ENCODE data around the gene PACS1.

The PACS1 gene

GRCh38 chr11:66084821-66085475, 14.9 kb downstream of the PACS1 start:
- Histone ChIP-seq H3K9me2 (replicated peaks; ENCODE audit: insufficient read depth, low read length) (no peaks in the 10 kb centered on the region), H3K27me3 (replicated peaks; ENCODE audit: insufficient read depth, low read length) (no peaks in the 10 kb centered on the region), H3K4me2 (ENCODE audit: low read depth, low read length) (no peak overlapping the region), H3K9me3 (replicated peaks; ENCODE audit: insufficient read depth, low read length) (no peaks in the 10 kb centered on the region), H3K4me1 (ENCODE audit: low read length) (peaks cover 26% of the 10 kb centered on the region), H2AFZ (ENCODE audit: low read length) (no peak overlapping the region), H3K27ac (ENCODE audit: low read length) (no peak overlapping the region), H3K36me3 (replicated peaks; ENCODE audit: insufficient read depth, low read length) (no peaks in the 10 kb centered on the region), H3K79me2 (ENCODE audit: low read length) (peaks cover 72% of the 10 kb centered on the region), H3K9ac (ENCODE audit: low read length) (no peak overlapping the region), H3K4me3 (ENCODE audit: low read length) (no peak overlapping the region), H3F3A (ENCODE audit: insufficient read depth, low read length) (peaks cover 13% of the 10 kb centered on the region), H4K20me1 (ENCODE audit: insufficient read depth, low read length) (no peaks in the 10 kb centered on the region)
- TF ChIP-seq CTCF (IDR thresholded peaks at IDR 0.05; ENCODE audit: low read length) (no peak), EZH2 (optimal IDR thresholded peaks at IDR 0.05; ENCODE audit: low read depth, low read length) (no peak), EZH2phosphoT487 (IDR thresholded peaks at IDR 0.05; ENCODE audit: low read length) (no peak)
- no peak for DNase-seq

- Histone ChIP-seq H2AFZ (ENCODE audit: low read length) (no peak overlapping the region), H3K27me3 (replicated peaks; ENCODE audit: insufficient read depth, low read length) (no peaks in the 10 kb centered on the region)
Measured at GRCh38 chr11:66087148-66087908, 17.3 kb downstream of the PACS1 start.

GRCh38 chr11:66089067-66089466, 19.0 kb downstream of the PACS1 start:
- peaks cover 6% of the 10 kb centered on the region; the same call in 1 of the 2 replicates for H3K4me1 ChIP-seq (ENCODE audit: low read length)
- H3K9ac ChIP-seq (ENCODE audit: low read length): no peak overlapping the region
- no peaks in the 10 kb centered on the region for H4K20me1 ChIP-seq (ENCODE audit: insufficient read depth, low read length)
- H3F3A ChIP-seq (ENCODE audit: insufficient read depth, low read length): no peaks in the 10 kb centered on the region
- H3K27me3 ChIP-seq (replicated peaks; ENCODE audit: insufficient read depth, low read length): no peaks in the 10 kb centered on the region
- no peak overlapping the region for H3K27ac ChIP-seq (ENCODE audit: low read length)
- H3K79me2 ChIP-seq (ENCODE audit: low read length): peaks cover 38% of the 10 kb centered on the region
- no peak overlapping the region for H3K4me2 ChIP-seq (ENCODE audit: low read depth, low read length)
- H3K9me3 ChIP-seq (replicated peaks; ENCODE audit: insufficient read depth, low read length): no peaks in the 10 kb centered on the region
- no peak for DNase-seq
- no peak overlapping the region for H3K4me3 ChIP-seq (ENCODE audit: low read length)
- no peaks in the 10 kb centered on the region for H3K9me2 ChIP-seq (replicated peaks; ENCODE audit: insufficient read depth, low read length)
- H2AFZ ChIP-seq (ENCODE audit: low read length): no peak overlapping the region
- no peak for TF ChIP-seq EZH2phosphoT487 (IDR thresholded peaks at IDR 0.05; ENCODE audit: low read length)
- no peak for TF ChIP-seq EZH2 (optimal IDR thresholded peaks at IDR 0.05; ENCODE audit: low read depth, low read length)
- TF ChIP-seq CTCF (IDR thresholded peaks at IDR 0.05; ENCODE audit: low read length): no peak
- H3K36me3 ChIP-seq (replicated peaks; ENCODE audit: insufficient read depth, low read length): no peaks in the 10 kb centered on the region

More at GRCh38 chr11:66087148-66087908, 17.3 kb downstream of the PACS1 start:
- no peak for DNase-seq
- Histone ChIP-seq H3K4me2 (ENCODE audit: low read depth, low read length) (no peak overlapping the region), H3K79me2 (ENCODE audit: low read length) (peaks cover 54% of the 10 kb centered on the region), H4K20me1 (ENCODE audit: insufficient read depth, low read length) (no peaks in the 10 kb centered on the region), H3K4me3 (ENCODE audit: low read length) (no peak overlapping the region), H3K9me3 (replicated peaks; ENCODE audit: insufficient read depth, low read length) (no peaks in the 10 kb centered on the region), H3F3A (ENCODE audit: insufficient read depth, low read length) (no peaks in the 10 kb centered on the region), H3K36me3 (replicated peaks; ENCODE audit: insufficient read depth, low read length) (no peaks in the 10 kb centered on the region), H3K4me1 (ENCODE audit: low read length) (peaks cover 7% of the 10 kb centered on the region; the same call in 1 of the 2 replicates), H3K9me2 (replicated peaks; ENCODE audit: insufficient read depth, low read length) (no peaks in the 10 kb centered on the region), H3K27ac (ENCODE audit: low read length) (no peak overlapping the region), H3K9ac (ENCODE audit: low read length) (no peak overlapping the region)
- TF ChIP-seq EZH2 (optimal IDR thresholded peaks at IDR 0.05; ENCODE audit: low read depth, low read length): no peak
- no peak for TF ChIP-seq CTCF (IDR thresholded peaks at IDR 0.05; ENCODE audit: low read length)
- TF ChIP-seq EZH2phosphoT487 (IDR thresholded peaks at IDR 0.05; ENCODE audit: low read length): no peak

Data from MM.1S (cell line).